Measurements from ENCODE around the gene KIF13A. TPM values are rescaled to one million over a fixed set of nuclear protein-coding genes. Genes with fewer than 3 reads are reported as not detected.

Gene KIF13A
- total and polyA plus RNA-seq, 2 donors (not counting 3 experiments of a cell fraction or from before 2014, with no cell fraction given), result 24.9 to 65.8 TPM

- peaks cover 16% of the 10 kb centered on the region for H3K4me1 ChIP-seq (ENCODE audit: control insufficient read depth, extremely low read depth, insufficient read depth, low read length)
- no TSS peak for BruUV-seq (replicated peaks)
- no peak overlapping the region for H3K9ac ChIP-seq (replicated peaks; ENCODE audit: extremely low read depth, insufficient read depth, low read length)
- no peak overlapping the region for H3K27ac ChIP-seq (ENCODE audit: insufficient read depth, low read depth, low read length)
- dilution Hi-C loops (cut with MboI; ENCODE audit: extremely low pct_ligation_motif_present, low sequenced_read_pairs), result no loop called here
- H2AFZ ChIP-seq (ENCODE audit: low read depth, low read length), result no peak overlapping the region
- no peaks in the 10 kb centered on the region for H4K20me1 ChIP-seq (replicated peaks; ENCODE audit: control insufficient read depth, extremely low read depth, insufficient read depth, low read length)
- intact Hi-C loops (cut with micrococcal nuclease), result loop anchor here (5.0 kb wide), 1 partner anchor 58 kb away; no protein-coding TSS in a partner anchor
- CTCF ChIA-PET, result interaction anchor here (0.6 to 0.9 kb wide), 2 partner anchors 51 to 236 kb away, joined by 3 to 7 read pairs; no protein-coding TSS in a partner anchor
- TF ChIP-seq JUN (IDR thresholded peaks at IDR 0.05; ENCODE audit: borderline replicate concordance, insufficient read depth, insufficient read length, low read depth), result no peak
- TF ChIP-seq POLR2AphosphoS5 (IDR thresholded peaks at IDR 0.05; ENCODE audit: insufficient read depth, low read depth, low read length), result no peak
- no peak for TF ChIP-seq MYC (IDR thresholded peaks at IDR 0.05; ENCODE audit: low read depth, low read length)
- TF ChIP-seq, protein P1, sequence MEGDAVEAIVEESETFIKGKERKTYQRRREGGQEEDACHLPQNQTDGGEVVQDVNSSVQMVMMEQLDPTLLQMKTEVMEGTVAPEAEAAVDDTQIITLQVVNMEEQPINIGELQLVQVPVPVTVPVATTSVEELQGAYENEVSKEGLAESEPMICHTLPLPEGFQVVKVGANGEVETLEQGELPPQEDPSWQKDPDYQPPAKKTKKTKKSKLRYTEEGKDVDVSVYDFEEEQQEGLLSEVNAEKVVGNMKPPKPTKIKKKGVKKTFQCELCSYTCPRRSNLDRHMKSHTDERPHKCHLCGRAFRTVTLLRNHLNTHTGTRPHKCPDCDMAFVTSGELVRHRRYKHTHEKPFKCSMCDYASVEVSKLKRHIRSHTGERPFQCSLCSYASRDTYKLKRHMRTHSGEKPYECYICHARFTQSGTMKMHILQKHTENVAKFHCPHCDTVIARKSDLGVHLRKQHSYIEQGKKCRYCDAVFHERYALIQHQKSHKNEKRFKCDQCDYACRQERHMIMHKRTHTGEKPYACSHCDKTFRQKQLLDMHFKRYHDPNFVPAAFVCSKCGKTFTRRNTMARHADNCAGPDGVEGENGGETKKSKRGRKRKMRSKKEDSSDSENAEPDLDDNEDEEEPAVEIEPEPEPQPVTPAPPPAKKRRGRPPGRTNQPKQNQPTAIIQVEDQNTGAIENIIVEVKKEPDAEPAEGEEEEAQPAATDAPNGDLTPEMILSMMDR (IDR thresholded peaks at IDR 0.05; ENCODE audit: extremely low read depth in 1 of 2, insufficient read depth in 1 of 2, low read depth in 1 of 2, low read length in 2 of 2), result no peak
- TF ChIP-seq FOS (IDR thresholded peaks at IDR 0.05; ENCODE audit: borderline replicate concordance, insufficient read depth, low read length), result no peak
- TF ChIP-seq MAX (IDR thresholded peaks at IDR 0.05; ENCODE audit: insufficient read depth, insufficient read length), result no peak
- no peak for TF ChIP-seq GATA2 (IDR thresholded peaks at IDR 0.05; ENCODE audit: insufficient read depth, insufficient read length, low read depth, low read length)
- TF ChIP-seq EZH2 (IDR thresholded peaks at IDR 0.05; ENCODE audit: borderline replicate concordance, low read depth, low read length, severe bottlenecking), result no peak
- no peaks in the 10 kb centered on the region for H3K9me1 ChIP-seq (replicated peaks; ENCODE audit: control insufficient read depth, extremely low read depth, insufficient read depth, low read length)
- H3K4me2 ChIP-seq (ENCODE audit: insufficient read depth, low read length), result no peak overlapping the region
- peaks cover 21% of the 10 kb centered on the region for H3K79me2 ChIP-seq (ENCODE audit: control insufficient read depth, insufficient read depth, low read length)
- no peaks in the 10 kb centered on the region for H3K27me3 ChIP-seq (ENCODE audit: control insufficient read depth in 2 of 2, insufficient read depth in 2 of 2, low read length in 2 of 2)
- no peak for FAIRE-seq
- no peak for DNase-seq (ENCODE audit: low read depth, low spot score)
- no peaks in the 10 kb centered on the region for H3K36me3 ChIP-seq (ENCODE audit: control insufficient read depth in 2 of 2, extremely low read depth in 1 of 2, insufficient read depth in 2 of 2, low read length in 2 of 2)
- POLR2A ChIA-PET, result no interaction called here
- H3K9me3 ChIP-seq (replicated peaks; ENCODE audit: control insufficient read depth, insufficient read depth, low read length), result no peaks in the 10 kb centered on the region
- no peak overlapping the region for H3K4me3 ChIP-seq (replicated peaks in 1 of 3; ENCODE audit: insufficient read depth in 1 of 3, low read depth in 1 of 3, low read length in 3 of 3)
Observed at GRCh38 chr6:17709476-17709875, 278.0 kb downstream of the KIF13A start.

Small RNAs within 50 kb of the gene (small RNA-seq; reads per million reads assigned to genes)
- gene RF00019 (ENCODE audit: insufficient read depth, insufficient read length, low read depth, low replicate concordance) (not detected), gene RNA5SP204 (ENCODE audit: insufficient read depth, insufficient read length, low read depth, low replicate concordance) (not detected)

Other genes starting within 250 kb of the KIF13A start
- gene NHLRC1, start 135.0 kb upstream of the KIF13A start, total RNA-seq, result 2.2 and 2.3 TPM in 2 replicates
- gene NHLRC1, start 135.0 kb upstream of the KIF13A start, polyA plus RNA-seq, result 1.7 and 2.1 TPM in 2 replicates
- gene TPMT, start 167.4 kb upstream of the KIF13A start, total RNA-seq, result 10.9 and 11.1 TPM in 2 replicates
- gene TPMT, start 167.4 kb upstream of the KIF13A start, polyA plus RNA-seq, result 6.2 and 6.5 TPM in 2 replicates
- 9.6 and 10.8 TPM in 2 replicates for gene KDM1B, start 167.8 kb upstream of the KIF13A start, total RNA-seq
- gene KDM1B, start 167.8 kb upstream of the KIF13A start, polyA plus RNA-seq, result 2.5 and 3.0 TPM in 2 replicates

Measured in endothelial cell of umbilical vein (primary cell).